H1 (cell line): ENCODE results near the gene RILPL1. TPM values are rescaled to one million over a fixed set of nuclear protein-coding genes. Genes with fewer than 3 reads are reported as not detected.

Source experiments
- CTCF ChIA-PET: fragments of 300-600 bp; sonication (Branson Sonifier 250); formaldehyde crosslinking; loops from one replicate; lab custom pipeline; 2021; ENCODE audit not compliant: partially characterized antibody; lab: Charles Lee
- POLR2A ChIA-PET: fragments of 300-600 bp; sonication (Branson Sonifier 250); formaldehyde crosslinking; loops from one replicate; lab custom pipeline; 2021; ENCODE audit warnings: inconsistent platforms; ENCODE audit not compliant: partially characterized antibody; lab: Charles Lee
- DNase-seq, 2 experiments: peaks; one replicate each; pipeline versions ENCODE4 v3.0.0 to v3.0.0-alpha.2; 2010 to 2022; ENCODE audit warnings: low spot score in 2 of 2, low read depth in 1 of 2, mixed read lengths in 1 of 2
- FAIRE-seq: peaks from 2 replicates; lab custom pipeline; 2011; peaks lifted over from hg19 to GRCh38; lab: Jason Lieb, UNC
- H2AFZ ChIP-seq: 2 replicates; pipeline ENCODE4 v1.8.1; 2012; ENCODE audit warnings: low read length, inconsistent platforms
- H2AK5ac ChIP-seq: 2 replicates; pipeline ENCODE4 v1.6.1; 2013; ENCODE audit warnings: low read depth, low read length
- H2BK120ac ChIP-seq: replicated peaks from 2 replicates; pipeline ENCODE3; 2013; ENCODE audit warnings: low read depth, low read length, inconsistent platforms
- H2BK12ac ChIP-seq: 2 replicates; pipeline ENCODE4 v1.6.1; 2013; ENCODE audit warnings: low read depth, low read length
- H2BK15ac ChIP-seq: 2 replicates; pipeline ENCODE4 v1.6.1; 2013; ENCODE audit warnings: low read length
- H2BK20ac ChIP-seq: 2 replicates; pipeline ENCODE4 v1.6.1; 2013; ENCODE audit warnings: low read length
- H2BK5ac ChIP-seq: 2 replicates; pipeline ENCODE4 v1.6.1; 2013; ENCODE audit warnings: low read depth, low read length
- H3K14ac ChIP-seq: 2 replicates; pipeline ENCODE4 v1.6.1; 2013; ENCODE audit warnings: inconsistent platforms; ENCODE audit not compliant: insufficient read length
- H3K18ac ChIP-seq: 2 replicates; pipeline ENCODE4 v1.6.1; 2013; ENCODE audit warnings: low read length; ENCODE audit errors: extremely low read depth
- H3K23ac ChIP-seq: 2 replicates; pipeline ENCODE4 v1.6.1; 2013; ENCODE audit warnings: inconsistent platforms; ENCODE audit not compliant: insufficient read length
- H3K23me2 ChIP-seq: 2 replicates; pipeline ENCODE4 v1.6.1; 2013; ENCODE audit warnings: low read depth, low read length
- H3K27ac ChIP-seq: 2 replicates; pipeline ENCODE4 v1.6.1; 2011; ENCODE audit warnings: low read depth, low read length, inconsistent platforms
- H3K27me3 ChIP-seq, 4 experiments: replicated peaks in 1 of 4; 1 replicate in 1 of 4; 2 replicates in 3 of 4; pipeline versions ENCODE4 v1.6.1 to v1.8.1; 2011 to 2013; ENCODE audit warnings: low read length in 3 of 4, mild to moderate bottlenecking in 3 of 4, inconsistent platforms in 2 of 4, mixed read lengths in 2 of 4, moderate library complexity in 1 of 4; ENCODE audit not compliant: control insufficient read depth in 3 of 4, insufficient read depth in 3 of 4; ENCODE audit errors: extremely low read depth in 1 of 4
- H3K36me3 ChIP-seq, 4 experiments: 2 replicates each; pipeline versions ENCODE4 v1.6.1 to v1.8.1; 2011 to 2013; ENCODE audit warnings: mild to moderate bottlenecking in 4 of 4, low read length in 3 of 4, moderate library complexity in 2 of 4, control low read depth in 1 of 4, inconsistent platforms in 1 of 4; ENCODE audit not compliant: insufficient read depth in 4 of 4, control insufficient read depth in 2 of 4
- H3K4ac ChIP-seq: replicated peaks from 2 replicates; pipeline ENCODE3; 2013; ENCODE audit warnings: low read length, low read depth, mixed read lengths, inconsistent platforms; ENCODE audit not compliant: insufficient read length
- H3K4me1 ChIP-seq, 4 experiments: replicated peaks in 1 of 4; 1 replicate in 1 of 4; 2 replicates in 3 of 4; pipeline versions ENCODE4 v1.6.1 to v1.8.1; 2011 to 2013; ENCODE audit warnings: low read length in 3 of 4, inconsistent platforms in 2 of 4, mixed read lengths in 1 of 4; ENCODE audit not compliant: insufficient read depth in 4 of 4, control insufficient read depth in 3 of 4
- H3K4me2 ChIP-seq, 2 experiments: 2 replicates each; pipeline versions ENCODE4 v1.6.1 to v1.8.1; 2011 to 2013; ENCODE audit warnings: low read depth in 2 of 2, low read length in 2 of 2, control low read depth in 1 of 2, inconsistent platforms in 1 of 2, mild to moderate bottlenecking in 1 of 2; ENCODE audit not compliant: insufficient read depth in 1 of 2
- H3K4me3 ChIP-seq, 4 experiments: fragments of 200-600, 300-600 bp in 1 of 4; sonication (generic), shearing (Covaris generic), sonication (Bioruptor Twin) in 1 of 4; 2 replicates each; pipeline versions ENCODE4 v1.5.1 to v1.8.1; 2011 to 2016; ENCODE audit warnings: low read length in 4 of 4, low read depth in 3 of 4, control low read depth in 2 of 4, inconsistent platforms in 2 of 4, mild to moderate bottlenecking in 2 of 4, mixed read lengths in 1 of 4, moderate library complexity in 1 of 4; ENCODE audit not compliant: insufficient read depth in 2 of 4; ENCODE audit errors: extremely low read depth in 1 of 4
- H3K56ac ChIP-seq: replicated peaks from 2 replicates; pipeline ENCODE3; 2013; ENCODE audit warnings: low read depth, mild to moderate bottlenecking, mixed read lengths, low read length, inconsistent platforms; ENCODE audit not compliant: insufficient read length
- H3K79me1 ChIP-seq: 2 replicates; pipeline ENCODE4 v1.6.1; 2013; ENCODE audit warnings: low read depth, low read length, control low read depth
- H3K79me2 ChIP-seq, 2 experiments: 2 replicates each; pipeline versions ENCODE4 v1.6.1 to v1.8.1; 2012 to 2013; ENCODE audit warnings: low read length in 2 of 2, mild to moderate bottlenecking in 2 of 2, inconsistent platforms in 1 of 2; ENCODE audit not compliant: insufficient read depth in 2 of 2, control insufficient read depth in 1 of 2
- H3K9ac ChIP-seq, 4 experiments: replicated peaks in 1 of 4; 1 replicate in 1 of 4; 2 replicates in 3 of 4; pipeline versions ENCODE4 v1.6.1 to v1.8.1; 2011 to 2013; ENCODE audit warnings: low read depth in 3 of 4, low read length in 3 of 4, control low read depth in 2 of 4, mild to moderate bottlenecking in 2 of 4, moderate library complexity in 2 of 4, inconsistent platforms in 1 of 4; ENCODE audit errors: extremely low read depth in 1 of 4
- H3K9me3 ChIP-seq, 2 experiments: 2 replicates each; pipeline versions ENCODE4 v1.6.1 to v1.8.1; 2012 to 2013; ENCODE audit warnings: mild to moderate bottlenecking in 2 of 2, moderate library complexity in 2 of 2, control low read depth in 1 of 2, inconsistent platforms in 1 of 2, low read depth in 1 of 2, low read length in 1 of 2, mixed read lengths in 1 of 2; ENCODE audit not compliant: insufficient read depth in 2 of 2
- H4K20me1 ChIP-seq, 2 experiments: replicated peaks in 1 of 2; 2 replicates each; pipeline versions ENCODE3 to v1.8.1; 2011 to 2013; ENCODE audit warnings: inconsistent platforms in 2 of 2, low read length in 2 of 2, mild to moderate bottlenecking in 1 of 2; ENCODE audit not compliant: insufficient read depth in 2 of 2, control insufficient read depth in 1 of 2
- H4K5ac ChIP-seq: 2 replicates; pipeline ENCODE4 v1.6.1; 2013; ENCODE audit warnings: low read length, low read depth, mixed read lengths, inconsistent platforms; ENCODE audit not compliant: insufficient read length
- H4K8ac ChIP-seq: 2 replicates; pipeline ENCODE4 v1.8.0; 2013; ENCODE audit warnings: mild to moderate bottlenecking, moderate library complexity, low read length, inconsistent platforms; ENCODE audit not compliant: insufficient read depth; ENCODE audit errors: extremely low read depth
- H4K91ac ChIP-seq: replicated peaks from 2 replicates; pipeline ENCODE3; 2013; ENCODE audit warnings: low read length, mixed read lengths, inconsistent platforms; ENCODE audit not compliant: insufficient read length
- ASH2L ChIP-seq: fragments of 200-600, 300-600 bp; sonication (generic); IDR thresholded peaks from one replicate; pipeline ENCODE4 v1.7.1; 2017; ENCODE audit warnings: low read length
- CBX5 ChIP-seq: fragments of 300-800, 300-1000 bp; sonication (generic); IDR thresholded peaks from 2 replicates; pipeline ENCODE4 v1.7.1; 2016; ENCODE audit warnings: antibody characterized with exemption, low read length, low read depth
- CBX8 ChIP-seq: fragments of 300-800, 300-1000 bp; sonication (generic); IDR thresholded peaks from 2 replicates; pipeline ENCODE4 v1.7.1; 2016; ENCODE audit warnings: low read depth, low read length, borderline replicate concordance
- CTBP2 ChIP-seq: IDR thresholded peaks from 2 replicates; pipeline ENCODE4 v1.7.0; 2011; ENCODE audit warnings: borderline replicate concordance, mild to moderate bottlenecking, moderate library complexity, mixed read lengths, low read length; ENCODE audit not compliant: insufficient read depth, insufficient read length
- FOSL1 ChIP-seq: IDR thresholded peaks from 2 replicates; pipeline ENCODE4 v1.6.1; 2011; ENCODE audit warnings: mild to moderate bottlenecking, low read depth, low read length, moderate library complexity; ENCODE audit not compliant: insufficient read depth
- JUND ChIP-seq: IDR thresholded peaks from 2 replicates; pipeline ENCODE4 v1.6.1; 2011; ENCODE audit warnings: mild to moderate bottlenecking, improper control_type of control experiment, low read length
- KDM5A ChIP-seq: fragments of 200-600 bp; IDR thresholded peaks from 2 replicates; pipeline ENCODE4 v1.7.1; 2012; ENCODE audit warnings: mild to moderate bottlenecking, low read length, inconsistent platforms, mixed read lengths
- MAFK ChIP-seq: IDR thresholded peaks from 2 replicates; pipeline ENCODE4 v1.6.1; 2012; ENCODE audit warnings: low read depth, mild to moderate bottlenecking, improper control_type of control experiment, low read length
- RAD21 ChIP-seq, 2 experiments: IDR thresholded peaks in 1 of 2; conservative IDR thresholded peaks in 1 of 2; 2 replicates each; pipeline ENCODE4 v1.6.1; 2011; ENCODE audit warnings: low read depth in 2 of 2, low read length in 2 of 2, improper control_type of control experiment in 1 of 2, inconsistent platforms in 1 of 2, mild to moderate bottlenecking in 1 of 2, moderate library complexity in 1 of 2
- RXRA ChIP-seq: IDR thresholded peaks from 2 replicates; pipeline ENCODE4 v1.6.1; 2011; ENCODE audit warnings: low read depth, mild to moderate bottlenecking, low read length, moderate library complexity; ENCODE audit not compliant: insufficient read depth
- SP1 ChIP-seq: IDR thresholded peaks from 2 replicates; pipeline ENCODE4 v1.6.1; 2011; ENCODE audit warnings: low read depth, low read length
- TEAD4 ChIP-seq: IDR thresholded peaks from 2 replicates; pipeline ENCODE4 v1.6.1; 2012; ENCODE audit warnings: low read depth, low read length, inconsistent platforms, mixed read lengths
- WGBS, 2 experiments: shearing (Covaris generic) in 1 of 2; methylation state at CpG; one replicate each; pipeline versions ENCODE4 v1.1.6 to v1.1.7; 2013 to 2015; ENCODE audit warnings: low lambda C conversion rate in 2 of 2, mixed read lengths in 2 of 2, inconsistent platforms in 1 of 2, low coverage in 1 of 2, missing lambda C conversion rate in 1 of 2; ENCODE audit not compliant: insufficient replicate concordance in 2 of 2, insufficient coverage in 1 of 2, insufficient read length in 1 of 2; ENCODE audit errors: extremely low coverage in 1 of 2, missing lambda C conversion rate in 1 of 2; 5-methylcytosine and 5-hydroxymethylcytosine counted together
- polyA plus RNA-seq, 7 experiments: library from polyadenylated mRNA; depleted of rRNA in 3 of 7; stranded (reverse) in 5 of 7; unstranded in 2 of 7; fragments of >200 nt in 5 of 7; fragments of 200-250 nt in 2 of 7; gene quantifications; 1 replicate in 5 of 7; 2 replicates in 1 of 7; 4 replicates in 1 of 7; pipeline versions ENCODE4 v1.2.1 to v1.2.3, GENCODE V29; 2011 to 2013; ENCODE audit warnings: missing spikeins in 2 of 7, mixed read lengths in 2 of 7
- total RNA-seq: library from RNA; stranded (reverse); fragmentation: NEBNext Ultra II Directional; extraction: Animal tissue kit (Norgen Biotek cat#: 25700); gene quantifications from 2 replicates; pipeline ENCODE4 v1.2.1, GENCODE V29; 2021
- TF ChIP-seq, protein P1 (sequence below): IDR thresholded peaks from 2 replicates; pipeline ENCODE4 v1.6.1; 2011; ENCODE audit warnings: low read length, improper control_type of control experiment

Gene RILPL1
- total and polyA plus RNA-seq, 2 of the 8 experiments (the other 6 are each of a cell fraction or from before 2014, with no cell fraction given): 6.7 to 9.4 TPM

- H2BK20ac ChIP-seq: no peak overlapping the region
- H3K9me3 ChIP-seq: no peaks in the 10 kb centered on the region
- H2AFZ ChIP-seq: no peak overlapping the region
- DNase-seq (no peak), FAIRE-seq (no peak)
- H3K79me1 ChIP-seq: no peaks in the 10 kb centered on the region
- no peak overlapping the region for H4K91ac ChIP-seq
- no peak overlapping the region for H2BK15ac ChIP-seq
- no peak overlapping the region for H2BK12ac ChIP-seq
- H3K36me3 ChIP-seq: peaks cover 0 to 14% (median 1%) of the 10 kb centered on the region in 4 experiments; a peak in 4 of 8 replicates
- H3K27me3 ChIP-seq: no peaks in the 10 kb centered on the region
- no peak overlapping the region for H4K5ac ChIP-seq
- H3K23me2 ChIP-seq: no peaks in the 10 kb centered on the region
- ChIA-PET POLR2A (interaction anchor here (1.0 to 1.1 kb wide), 2 partner anchors 11 to 15 kb away, joined by 4 to 5 read pairs; no protein-coding TSS in a partner anchor), CTCF (interaction anchor here (0.6 to 0.8 kb wide), 2 partner anchors 10 to 14 kb away, joined by 3 read pairs; no protein-coding TSS in a partner anchor)
- H3K56ac ChIP-seq: no peak overlapping the region
- peaks cover 0 to 3% of the 10 kb centered on the region in 2 experiments for H4K20me1 ChIP-seq
- H3K9ac ChIP-seq: no peak overlapping the region
- H2BK120ac ChIP-seq: no peak overlapping the region
- no peak overlapping the region for H3K27ac ChIP-seq
- no peak overlapping the region for H3K14ac ChIP-seq
- no peak overlapping the region for H3K23ac ChIP-seq
- H2BK5ac ChIP-seq: no peak overlapping the region
- no peak overlapping the region for H3K4me2 ChIP-seq
- H2AK5ac ChIP-seq: no peak overlapping the region
- no peak overlapping the region for H3K4me3 ChIP-seq
- no peak overlapping the region for H3K4ac ChIP-seq
- no peak overlapping the region for H4K8ac ChIP-seq
- H3K79me2 ChIP-seq: no peaks in the 10 kb centered on the region
- H3K4me1 ChIP-seq: no peaks in the 10 kb centered on the region
- 94% methylated on average over 15 of the region's 15 CpGs; no CpG with 5 or more reads in 1 of the 2 experiments for WGBS, 2 experiments
- no peak overlapping the region for H3K18ac ChIP-seq
- no peak for TF ChIP-seq ASH2L
- no peak for TF ChIP-seq CTBP2
- TF ChIP-seq RXRA: no peak
- TF ChIP-seq TEAD4: no peak
- no peak for TF ChIP-seq RAD21 (IDR thresholded peaks at IDR 0.05 in 1 of 2, conservative IDR thresholded peaks at IDR 0.05 in 1 of 2; ENCODE audit: low read depth in 2 of 2, low read length in 2 of 2)
- TF ChIP-seq CBX5: no peak
- no peak for TF ChIP-seq JUND
- no peak for TF ChIP-seq SP1
- no peak for TF ChIP-seq CBX8
- no peak for TF ChIP-seq KDM5A
- TF ChIP-seq FOSL1: no peak
- TF ChIP-seq MAFK: no peak
- TF ChIP-seq, protein P1, sequence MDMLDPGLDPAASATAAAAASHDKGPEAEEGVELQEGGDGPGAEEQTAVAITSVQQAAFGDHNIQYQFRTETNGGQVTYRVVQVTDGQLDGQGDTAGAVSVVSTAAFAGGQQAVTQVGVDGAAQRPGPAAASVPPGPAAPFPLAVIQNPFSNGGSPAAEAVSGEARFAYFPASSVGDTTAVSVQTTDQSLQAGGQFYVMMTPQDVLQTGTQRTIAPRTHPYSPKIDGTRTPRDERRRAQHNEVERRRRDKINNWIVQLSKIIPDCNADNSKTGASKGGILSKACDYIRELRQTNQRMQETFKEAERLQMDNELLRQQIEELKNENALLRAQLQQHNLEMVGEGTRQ: no peak
These were observed 58.2 kb downstream of the RILPL1 start for GRCh38 chr12:123475246-123475703.
